Heart left ventricle (tissue), 13 donors: Measurements from ENCODE around the gene PAEP.

ENCODE experiments used
- CTCF ChIP-seq, 12 donors: fragments of 200-600 bp; sonication (generic) in 4 of 12; IDR thresholded peaks; one replicate each; pipeline versions ENCODE4 v1.5.0 to v1.8.0; 2018 to 2022; ENCODE audit warnings: antibody characterized with exemption in 12 of 12, mild to moderate bottlenecking in 5 of 12
- POLR2A ChIP-seq, 2 donors: fragments of 450-650 bp; IDR thresholded peaks; one replicate each; pipeline ENCODE4 v1.6.1; 2017; ENCODE audit warnings: antibody characterized with exemption in 2 of 2, mild to moderate bottlenecking in 2 of 2, moderate library complexity in 2 of 2
- donor health status: ischemic (EF 13 %, LVEDD 7.1; RV severe dilation, severe dysfunction).
- donor health status: DM: no; HTN: yes; CAD: no.
- donor health status: DM: no; HTN: no; CAD: no.
- donor health status: ischemic (EF 25% LVEDD 6.9; RV normal size, moderate dysfunction).
- donor health status: ischemic (EF 25% LVEDD 5.7; RV mildly dilated, moderate dysfunction).
- donor health status: ischemic (EF 35%, LVEDD 5.7; RV mildly dilated, moderate dysfunction).
- donor health status: nonischemic (EF 11% LVEDD 7.7; RV severe dilation, severe dysfunction).
- donor health status: DM: yes; HTN: yes; CAD: no.
- donor health status: PGD.
- donor health status: ischemic (EF 29% LVEDD 5.4; RV normal size, mild dysfunction).
- donor health status: nonischemic (EF 23%, LVEDD 6.1; RV moderate dilation, normal function).

- TF ChIP-seq CTCF (IDR thresholded peaks at IDR 0.05) (no peak), POLR2A (IDR thresholded peaks at IDR 0.05) (no peak)
These were observed 48.2 kb upstream of the PAEP start for GRCh38 chr9:135513351-135513846.
